SH-SY5Y (cell line): ENCODE data around the gene NELFA.

Experiments used
- GATA2 ChIP-seq: IDR thresholded peaks from 2 replicates; pipeline ENCODE4 v1.6.1; 2011; ENCODE audit warnings: mild to moderate bottlenecking, low read depth, low read length
- GATA3 ChIP-seq: IDR thresholded peaks from 2 replicates; pipeline ENCODE4 v1.6.1; 2011; ENCODE audit warnings: low read depth, mild to moderate bottlenecking, low read length, moderate library complexity

The NELFA gene

DNA sequence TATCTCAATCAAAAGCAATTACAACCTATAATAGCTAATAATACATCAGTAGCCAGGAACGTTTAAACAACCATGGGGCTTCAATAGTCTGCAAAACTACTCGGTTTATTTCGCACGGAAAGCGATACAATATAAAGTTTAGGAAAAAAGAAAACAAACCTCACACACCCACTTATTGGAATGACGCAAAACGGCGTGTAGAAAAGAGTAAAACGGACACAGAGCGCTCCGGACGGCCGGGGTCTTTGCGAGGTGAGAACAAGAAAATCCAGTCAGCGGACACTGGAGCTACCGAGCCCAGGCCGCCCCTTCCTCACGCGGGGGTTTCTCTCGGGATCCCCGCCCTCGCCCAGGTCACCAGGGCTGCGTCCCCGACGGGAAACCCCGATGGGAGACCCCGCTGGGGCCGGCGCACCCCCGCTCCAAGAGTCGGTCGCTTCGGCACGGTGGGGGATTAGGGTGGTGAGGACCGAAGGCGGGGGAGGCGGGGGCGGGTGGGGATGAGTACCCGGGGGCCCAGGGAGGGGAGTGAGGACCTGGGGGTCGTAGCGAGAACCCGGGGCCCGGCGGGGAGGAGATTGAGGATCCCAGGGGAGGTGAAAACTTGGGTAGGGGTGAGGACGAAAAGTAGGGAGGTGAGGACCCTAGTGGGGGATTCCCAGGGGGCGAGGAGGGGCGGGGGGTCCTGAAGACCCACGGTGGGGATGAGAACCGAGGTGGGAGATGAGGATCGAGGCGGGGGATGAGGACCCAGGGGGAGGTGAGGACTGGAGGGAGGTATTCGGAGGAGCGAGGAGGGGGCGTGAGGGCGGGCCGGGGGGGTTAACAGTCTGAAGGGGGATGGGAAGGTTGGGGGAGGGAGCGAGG, 737 bp downstream of the NELFA start:
- TF ChIP-seq GATA3 (no peak), GATA2 (no peak)

DNA sequence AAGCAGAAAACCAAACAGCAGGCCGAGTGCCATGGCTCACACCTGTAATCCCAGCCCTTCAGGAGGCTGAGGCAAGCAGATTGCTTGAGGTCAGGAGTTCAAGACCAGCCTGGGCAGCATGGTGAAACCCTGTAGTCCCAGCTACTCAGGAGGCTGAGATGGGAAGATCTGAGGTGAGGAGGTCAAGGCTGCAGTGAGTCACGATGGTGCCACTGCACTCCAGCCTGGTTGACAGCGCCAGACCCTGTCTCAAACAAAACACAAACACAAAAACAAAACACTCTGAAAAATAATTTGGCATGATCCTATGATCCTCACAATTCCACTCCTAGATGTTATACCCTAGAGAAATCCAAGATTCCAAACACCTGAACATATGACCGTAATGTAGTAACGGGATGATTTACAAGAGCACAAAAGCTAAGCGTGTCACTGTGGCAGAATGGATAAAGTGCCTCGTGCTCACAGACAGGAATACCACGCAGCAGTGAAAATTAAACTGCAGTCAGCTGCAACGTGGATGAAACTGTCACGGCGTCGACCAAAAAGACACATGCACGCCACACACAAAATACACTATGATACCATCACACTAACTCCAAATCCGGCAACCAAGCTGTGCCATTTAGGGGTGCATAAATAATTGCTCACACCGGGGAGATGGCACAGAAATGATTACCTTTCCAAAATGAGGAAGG, 1.7 kb downstream of the NELFA start:
- TF ChIP-seq GATA2 (no peak), GATA3 (no peak)

DNA sequence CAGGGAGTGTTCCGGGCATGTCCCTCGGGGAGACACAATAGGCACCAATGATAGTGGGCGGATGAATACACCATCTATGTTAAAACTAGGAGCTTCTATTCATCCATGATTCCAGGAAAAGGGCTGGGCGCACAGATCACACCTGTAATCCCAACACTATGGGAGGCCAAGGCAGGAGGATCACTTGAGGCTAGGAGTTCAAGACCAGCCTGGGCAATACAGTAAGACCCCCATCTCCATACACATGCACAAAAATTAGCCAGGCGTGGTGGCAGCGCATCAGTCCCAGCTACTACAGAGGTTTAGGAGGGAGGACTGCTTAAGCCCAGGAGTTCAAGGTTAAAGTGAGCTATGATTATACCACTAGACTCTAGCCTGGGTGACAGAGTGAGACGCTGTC, 2.4 kb downstream of the NELFA start:
- TF ChIP-seq GATA2, result no peak
- no peak for TF ChIP-seq GATA3

DNA sequence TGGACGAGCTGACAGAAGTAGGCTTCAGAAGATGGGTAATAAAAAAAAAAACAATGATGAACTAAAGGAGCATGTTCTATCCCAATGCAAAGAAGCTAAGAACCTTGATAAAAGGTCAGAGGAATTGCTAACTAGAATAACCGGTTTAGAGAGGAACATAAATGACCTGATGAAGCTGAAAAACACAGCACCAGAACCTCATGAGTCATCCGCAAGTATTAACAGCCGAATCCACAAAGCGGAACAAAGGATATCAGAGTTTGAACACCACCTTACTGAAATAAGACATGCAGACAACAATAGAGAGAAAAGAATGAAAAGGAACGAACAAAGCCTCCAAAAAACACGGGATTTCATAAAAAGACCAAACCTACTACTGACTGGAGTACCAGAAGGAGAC, 10.5 kb downstream of the NELFA start:
- TF ChIP-seq GATA2, result no peak
- TF ChIP-seq GATA3, result no peak

DNA sequence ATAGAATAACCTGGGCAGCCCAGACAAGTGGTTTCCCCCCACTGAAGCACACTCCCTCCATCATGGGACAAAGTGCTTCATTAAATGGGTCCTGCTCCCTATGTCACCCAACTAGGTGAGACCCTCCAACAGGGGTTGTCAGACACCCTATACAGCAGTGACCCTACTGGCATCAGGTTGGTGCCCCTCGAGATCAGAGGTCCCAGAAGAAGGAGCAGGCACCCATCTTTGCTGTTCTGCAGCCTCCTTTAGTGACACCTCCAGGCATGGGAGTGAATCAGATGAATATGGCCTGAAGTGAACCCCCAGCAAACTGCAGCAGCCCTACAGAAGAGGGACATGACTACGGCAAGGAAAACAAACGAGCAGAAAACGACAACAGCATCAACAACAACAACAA, 11.1 kb downstream of the NELFA start:
- no peak for TF ChIP-seq GATA2
- TF ChIP-seq GATA3, result no peak

DNA sequence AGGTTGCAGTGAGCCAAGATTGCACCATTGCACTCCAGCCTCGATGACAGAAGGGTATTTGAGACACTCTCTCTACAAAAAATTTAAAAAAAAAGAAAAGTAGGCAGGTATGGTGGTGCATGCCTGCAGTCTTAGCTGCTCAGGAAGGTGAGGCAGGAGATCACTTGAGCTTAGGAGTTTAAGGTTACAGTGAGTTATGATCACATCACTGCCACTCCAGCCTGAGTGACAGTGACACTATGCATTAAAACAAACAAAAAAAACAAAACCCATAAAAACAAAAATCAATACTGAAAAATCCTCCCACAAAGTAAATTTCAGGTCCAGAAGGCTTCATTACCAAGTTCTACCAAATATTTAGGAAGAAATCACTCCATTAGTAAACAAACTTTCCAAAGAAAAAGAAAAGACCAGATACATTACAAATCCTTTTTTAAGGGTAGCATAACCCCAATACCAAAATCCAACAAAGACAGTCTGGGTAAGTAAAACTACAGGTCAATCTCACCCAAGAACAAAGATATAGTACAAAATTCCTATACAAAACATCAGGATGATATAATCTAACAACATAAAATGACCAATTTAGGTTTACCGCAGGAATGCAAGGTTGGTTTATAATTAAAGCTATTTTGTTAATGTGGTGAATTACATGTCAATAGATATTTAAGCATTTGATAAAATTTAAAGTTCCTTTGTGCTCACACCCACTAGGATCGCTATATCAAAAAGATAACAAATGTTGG, 11.7 kb downstream of the NELFA start:
- TF ChIP-seq GATA3, result no peak
- no peak for TF ChIP-seq GATA2

DNA sequence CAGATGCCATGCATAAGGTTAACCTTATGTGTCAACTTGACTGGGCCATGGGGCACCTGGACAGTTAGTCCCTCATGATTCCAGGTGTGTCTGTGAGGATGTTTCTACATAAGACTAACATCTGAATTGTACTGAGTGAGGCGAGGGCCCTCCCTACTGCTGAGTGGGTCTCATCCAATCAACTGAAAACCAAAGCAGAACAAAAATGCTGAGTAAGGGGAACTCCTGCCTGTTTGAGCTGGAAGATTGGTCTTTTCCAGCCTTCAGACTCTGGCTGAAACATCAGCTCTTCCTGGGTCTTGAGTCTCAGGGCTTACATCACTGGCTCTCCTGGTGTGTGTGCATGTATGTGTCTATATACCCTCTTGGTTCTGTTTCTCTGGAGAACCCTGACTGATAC, 13.8 kb downstream of the NELFA start:
- TF ChIP-seq GATA3 (no peak), GATA2 (no peak)

DNA sequence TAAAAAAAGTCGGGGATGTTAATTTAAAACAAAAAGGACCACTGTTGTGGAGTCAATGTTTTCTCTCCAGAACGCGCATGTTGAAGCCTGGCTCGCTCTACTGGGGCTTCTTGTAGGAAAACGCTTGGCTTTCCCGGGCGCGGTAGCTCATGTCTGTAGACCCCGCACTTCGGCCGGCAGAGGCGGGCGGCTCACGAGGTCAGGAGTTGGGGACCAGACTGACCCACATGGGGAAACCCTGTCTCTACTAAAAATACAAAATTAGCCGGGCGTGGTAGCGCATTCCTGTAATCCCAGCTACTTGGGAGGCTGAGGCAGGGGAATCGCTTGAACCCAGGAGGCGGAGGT, 15.6 kb downstream of the NELFA start:
- TF ChIP-seq GATA2, result no peak
- TF ChIP-seq GATA3, result no peak

DNA sequence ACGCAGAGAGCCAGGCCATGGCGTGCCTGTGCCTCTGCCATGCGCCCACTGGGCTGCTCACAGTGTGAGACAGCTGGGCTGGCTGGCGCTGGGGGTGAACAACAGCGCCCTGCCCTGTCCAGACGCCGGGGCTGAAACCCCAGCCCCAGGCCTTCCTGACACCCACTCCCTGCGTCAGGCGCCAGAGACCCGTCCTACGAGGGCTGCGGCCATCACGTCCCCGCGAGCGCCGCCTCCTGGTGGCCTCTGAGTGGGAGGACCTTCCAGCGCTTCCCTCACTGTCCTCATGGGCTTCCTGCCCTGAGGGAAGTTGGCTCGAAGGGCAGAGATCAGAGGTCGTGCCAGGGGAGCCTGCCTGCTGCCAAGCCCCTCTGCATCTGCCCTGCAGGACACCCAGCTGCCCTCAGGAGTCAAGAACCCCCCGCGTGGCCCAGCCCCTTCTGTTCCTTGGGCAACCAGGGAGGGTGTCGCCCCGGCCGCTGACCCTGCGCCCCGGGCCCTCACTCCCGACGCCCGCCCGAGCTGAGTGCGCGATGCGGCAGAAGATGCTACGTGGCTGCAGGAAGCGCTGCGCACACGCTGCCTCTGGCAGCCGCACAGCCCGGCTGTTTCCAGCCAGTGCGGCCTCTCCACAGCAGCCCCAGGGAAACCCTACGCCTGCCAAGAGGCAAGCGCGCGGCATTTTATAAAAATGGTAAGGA, 16.2 kb downstream of the NELFA start:
- TF ChIP-seq GATA2 (no peak), GATA3 (no peak)

DNA sequence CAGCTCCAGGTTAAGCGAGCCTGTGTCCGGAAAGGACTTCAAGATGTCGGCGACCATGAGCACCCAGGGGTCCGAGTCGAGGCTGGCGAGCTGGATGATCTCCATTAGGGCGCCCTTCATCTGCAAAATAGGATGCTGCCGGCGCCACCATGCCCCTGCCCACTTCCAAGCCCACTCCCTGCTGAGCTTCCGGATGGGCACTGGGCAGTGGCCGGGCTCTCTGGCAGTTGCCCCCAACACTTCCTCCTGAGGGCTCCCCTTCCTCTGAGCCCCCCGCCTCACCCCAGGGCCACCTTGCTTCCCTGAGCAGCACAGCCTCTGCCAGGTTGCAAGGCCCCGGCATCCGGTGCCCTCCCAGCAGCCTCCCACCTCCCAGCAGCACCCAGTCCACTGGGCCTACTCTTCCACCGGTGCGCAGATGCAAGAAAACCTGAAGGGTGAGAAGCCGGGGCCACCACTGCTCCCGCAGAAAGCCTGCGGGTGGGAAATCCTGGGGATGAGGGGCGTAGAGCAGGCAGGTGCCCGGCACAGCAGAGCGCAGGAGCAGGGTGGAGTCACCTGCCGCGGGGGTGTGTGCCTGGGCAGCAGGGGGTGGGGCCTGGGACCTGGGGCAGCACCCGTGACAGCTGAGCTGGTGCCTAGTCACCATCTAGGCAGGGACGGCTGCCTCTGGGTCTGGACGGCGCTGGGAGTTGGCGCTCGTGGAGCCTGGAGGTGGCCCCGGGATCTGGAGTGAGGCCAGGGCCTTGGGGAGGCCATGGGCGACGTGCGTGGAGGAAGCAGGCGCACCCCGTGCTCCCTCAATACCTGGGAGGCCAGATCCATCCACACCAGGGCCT, 17.0 kb downstream of the NELFA start:
- TF ChIP-seq GATA2, result no peak
- no peak for TF ChIP-seq GATA3

DNA sequence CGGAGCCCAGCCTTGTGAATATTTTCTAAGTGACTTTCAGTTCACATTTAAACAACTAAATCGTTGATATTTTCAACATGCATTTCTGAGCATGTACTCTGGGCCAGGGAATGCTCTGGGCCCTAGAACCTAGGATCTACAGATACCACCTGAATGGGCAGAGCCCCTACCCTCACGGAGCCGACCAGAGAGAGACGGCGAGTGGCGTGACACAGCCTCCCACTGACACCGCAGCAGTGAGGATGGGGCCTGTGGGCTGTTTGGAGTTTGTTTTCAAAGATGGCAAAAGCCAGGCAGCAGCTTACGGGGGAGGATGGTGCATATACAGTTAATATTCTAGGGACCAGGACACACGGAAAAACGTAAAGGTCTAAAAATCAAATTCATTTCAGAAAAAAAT, 17.7 kb downstream of the NELFA start:
- TF ChIP-seq GATA3, result no peak
- no peak for TF ChIP-seq GATA2

DNA sequence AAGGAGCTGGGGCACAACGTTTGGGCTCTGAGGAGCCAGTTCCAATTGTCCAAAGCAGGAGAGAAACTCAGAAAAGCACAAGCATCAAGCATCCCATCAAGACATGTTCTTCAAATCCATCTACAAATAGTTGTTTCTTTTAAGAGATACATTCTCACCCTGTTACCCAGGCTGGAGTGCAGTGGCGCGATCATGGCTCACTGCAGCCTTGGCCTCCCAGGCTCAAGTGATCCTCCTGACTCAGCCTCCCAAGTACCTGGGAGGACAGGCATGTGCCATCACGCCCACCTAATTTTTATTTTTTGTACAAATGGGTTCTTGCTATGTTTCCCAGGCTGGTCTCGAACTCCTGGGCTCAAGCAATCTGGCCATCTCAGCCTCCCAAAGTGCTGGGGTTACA, 18.1 kb downstream of the NELFA start:
- TF ChIP-seq GATA3 (no peak), GATA2 (no peak)

DNA sequence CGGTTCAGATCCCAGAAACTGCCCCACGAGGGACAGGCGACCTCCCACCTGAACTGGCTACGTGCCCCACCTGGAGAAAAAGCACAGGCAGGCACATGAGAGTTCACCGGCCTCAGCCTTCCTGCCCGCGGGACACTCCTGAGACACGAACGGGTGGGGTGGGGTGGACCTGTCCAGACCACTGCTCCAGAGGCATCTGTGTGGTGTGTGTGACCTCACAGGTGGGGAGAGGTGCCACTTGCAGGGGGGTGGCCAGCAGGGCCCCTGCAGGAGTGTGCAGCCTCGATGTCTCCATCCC, 18.5 kb downstream of the NELFA start:
- TF ChIP-seq GATA3 (no peak), GATA2 (no peak)

DNA sequence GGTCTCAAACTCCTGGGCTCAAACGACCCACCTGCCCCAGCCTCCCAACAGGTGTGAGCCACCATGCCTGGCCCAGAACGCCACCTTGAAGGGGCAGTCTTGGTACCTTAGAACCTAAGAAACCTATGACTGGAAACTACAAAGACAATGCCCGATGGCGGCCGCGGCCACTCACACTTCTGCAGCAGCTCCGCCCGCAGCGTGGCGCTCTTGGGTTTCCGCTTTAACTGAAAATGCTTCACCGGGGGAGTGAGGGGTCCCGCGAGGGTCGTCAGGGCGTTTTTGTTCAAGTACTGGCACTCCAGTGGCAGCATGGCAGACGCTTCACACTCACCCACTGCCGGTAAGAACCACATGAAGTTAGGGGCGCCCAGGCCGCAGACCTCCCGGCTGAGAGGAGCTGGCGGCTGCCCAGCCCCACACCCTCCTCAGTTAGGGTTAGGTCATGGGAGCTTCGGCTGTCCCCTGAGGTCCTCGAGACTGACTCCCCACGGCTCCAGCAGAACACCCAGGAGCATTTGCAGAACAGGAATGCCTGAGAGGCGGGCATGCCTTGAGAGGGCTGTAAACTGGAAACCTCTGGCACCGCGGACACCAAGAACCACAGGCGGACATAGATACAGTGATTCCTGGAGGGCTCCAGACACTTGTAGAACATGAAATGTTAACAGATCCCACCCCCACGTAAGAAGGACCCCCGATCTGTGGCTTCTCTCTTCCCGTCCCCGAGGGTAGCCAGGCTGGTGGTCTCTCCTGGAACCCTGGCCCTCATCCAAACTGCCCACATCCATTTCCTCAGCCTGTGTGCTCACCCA, 19.0 kb downstream of the NELFA start:
- TF ChIP-seq GATA3 (no peak), GATA2 (no peak)
